ENCODE results near the gene NTRK1. TPM values are rescaled to one million over a fixed set of nuclear protein-coding genes. Genes with fewer than 3 reads are reported as not detected.

Gene NTRK1
- total RNA-seq, result 0.09 and 0.16 TPM in 2 replicates

GRCh38 chr1:156860628-156861423 lies at the start of gene NTRK1:
Gene NTRK1 (plus strand): TSS chr1:156860865. CDS start chr1:156860935, 70 bp downstream.

GRCh38 chr1:156816561-156817328 lies 43.9 kb upstream of the NTRK1 start, which contains the start of gene SH2D2A:
Gene SH2D2A (minus strand): TSS chr1:156816848. CDS start chr1:156816708, 140 bp downstream.

GRCh38 chr1:156858959-156859522 lies 1.6 kb upstream of the NTRK1 start, which contains the start of gene INSRR:
Gene INSRR (minus strand): TSS chr1:156859117. CDS start chr1:156858621, 496 bp downstream.

GRCh38 chr1:156893048-156893953 lies 32.6 kb downstream of the NTRK1 start, which contains the start of gene PEAR1:
Gene PEAR1 (plus strand): TSS chr1:156893718. CDS start chr1:156903927, 10,209 bp downstream.

DNA sequence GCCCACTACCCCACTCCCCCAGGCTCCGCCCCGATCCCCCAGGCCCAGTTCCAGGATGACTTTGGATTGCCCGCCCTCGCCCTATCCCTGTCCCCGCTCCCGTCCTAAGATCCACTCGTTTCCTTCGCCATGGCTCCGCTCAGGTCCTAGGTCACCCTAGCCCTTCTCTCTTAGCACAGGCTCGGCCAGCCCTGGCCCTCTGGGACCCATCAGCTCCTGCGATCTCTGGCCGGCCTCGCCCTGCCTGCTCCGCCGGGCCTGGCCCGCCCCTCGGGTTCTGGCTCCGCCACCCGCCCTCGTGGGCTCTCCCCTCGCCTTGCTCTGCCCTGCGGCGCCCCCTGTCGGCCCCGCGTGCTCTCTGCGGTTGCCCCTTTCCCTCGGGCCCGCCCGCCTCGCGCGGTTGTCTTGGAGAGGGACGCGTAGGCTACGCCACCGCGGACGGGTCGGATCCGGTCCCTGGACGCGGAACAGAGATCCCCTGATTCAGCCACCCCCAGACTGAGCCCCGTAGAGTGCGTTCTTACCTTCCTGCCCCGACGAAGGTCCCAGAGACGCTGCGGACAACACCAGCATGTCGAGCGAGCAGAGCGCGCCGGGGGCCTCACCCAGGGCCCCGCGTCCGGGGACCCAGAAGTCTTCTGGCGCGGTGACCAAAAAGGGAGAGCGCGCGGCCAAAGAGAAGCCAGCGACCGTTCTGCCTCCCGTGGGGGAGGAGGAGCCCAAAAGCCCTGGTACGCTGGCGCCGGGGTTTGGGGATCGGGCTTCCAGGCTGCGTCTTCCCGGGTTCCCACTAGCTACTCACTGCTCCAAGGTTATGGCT lies 59.8 kb downstream of the NTRK1 start, which contains the start of gene LRRC71:
Gene LRRC71, plus strand, starts transcription at position 400 of the 820 bp plus-strand sequence. Its CDS starts 172 bp downstream, at position 572.

Other genes starting within 250 kb of the NTRK1 start
- gene HAPLN2, start 241.4 kb upstream of the NTRK1 start, total RNA-seq, result 0.16 TPM in 1 of 2 replicates, not detected in the other
- not detected in 2 replicates for gene BCAN, start 218.7 kb upstream of the NTRK1 start, total RNA-seq
- 30.8 and 63.4 TPM in 2 replicates for gene NES, start 183.5 kb upstream of the NTRK1 start, total RNA-seq
- gene CRABP2, start 155.3 kb upstream of the NTRK1 start, total RNA-seq, result 80.6 and 167 TPM in 2 replicates
- 11.0 and 12.9 TPM in 2 replicates for gene METTL25B, start 132.4 kb upstream of the NTRK1 start, total RNA-seq
- gene ISG20L2, start 132.1 kb upstream of the NTRK1 start, total RNA-seq, result 5.1 and 5.5 TPM in 2 replicates
- 41.3 and 43.3 TPM in 2 replicates for gene MRPL24, start 119.8 kb upstream of the NTRK1 start, total RNA-seq
- 98.5 and 133 TPM in 2 replicates for gene HDGF, start 109.2 kb upstream of the NTRK1 start, total RNA-seq
- gene PRCC, start 93.3 kb upstream of the NTRK1 start, total RNA-seq, result 6.4 and 9.5 TPM in 2 replicates
- 0.32 TPM in 1 of 2 replicates, not detected in the other for gene SH2D2A, start 44.0 kb upstream of the NTRK1 start, total RNA-seq
- gene INSRR, start 1.7 kb upstream of the NTRK1 start, total RNA-seq, result under 0.01 TPM in 1 of 2 replicates, not detected in the other
- gene PEAR1, start 32.9 kb downstream of the NTRK1 start, total RNA-seq, result 0.09 and 2.5 TPM in 2 replicates
- not detected in 2 replicates for gene LRRC71, start 59.8 kb downstream of the NTRK1 start, total RNA-seq
- gene ARHGEF11, start 184.9 kb downstream of the NTRK1 start, total RNA-seq, result 20.3 and 26.0 TPM in 2 replicates
- gene ETV3L, start 238.9 kb downstream of the NTRK1 start, total RNA-seq, result not detected in 2 replicates